CD4-positive, alpha-beta memory T cell (primary cell): ENCODE data around the gene ATXN7L1. TPM values are rescaled to one million over a fixed set of nuclear protein-coding genes. Genes with fewer than 3 reads are reported as not detected.

Experiments used
- CTCF ChIA-PET: fragments of 350-600 bp; sonication (Branson Sonifier 250); formaldehyde crosslinking; loops from one replicate; lab custom pipeline; 2021; ENCODE audit warnings: inconsistent platforms; ENCODE audit not compliant: partially characterized antibody; lab: Charles Lee
- POLR2A ChIA-PET: fragments of 350-600 bp; sonication (Branson Sonifier 250); formaldehyde crosslinking; loops from one replicate; lab custom pipeline; 2021; ENCODE audit not compliant: partially characterized antibody; lab: Charles Lee
- DNase-seq, 5 donors: peaks; one replicate each; pipeline versions ENCODE4 v3.0.0 to v3.0.0-alpha.2; 2020 to 2022; ENCODE audit warnings: mixed read lengths in 1 of 5
- H3K27ac ChIP-seq: one replicate; pipeline ENCODE4 v1.7.0; 2013; ENCODE audit warnings: low read depth, low read length
- H3K27me3 ChIP-seq: 2 replicates; pipeline ENCODE4 v1.7.0; 2013; ENCODE audit warnings: mild to moderate bottlenecking, low read length, moderate library complexity; ENCODE audit not compliant: insufficient read depth
- H3K36me3 ChIP-seq: 2 replicates; pipeline ENCODE4 v1.7.0; 2013; ENCODE audit warnings: mild to moderate bottlenecking, low read length, moderate library complexity; ENCODE audit not compliant: insufficient read depth
- H3K4me1 ChIP-seq: 2 replicates; pipeline ENCODE4 v1.7.0; 2013; ENCODE audit warnings: mild to moderate bottlenecking, low read length, moderate library complexity; ENCODE audit not compliant: insufficient read depth
- H3K4me3 ChIP-seq, 2 donors: one replicate each; pipeline ENCODE4 v1.7.0; 2013; ENCODE audit warnings: low read length in 2 of 2, mild to moderate bottlenecking in 1 of 2
- H3K9me3 ChIP-seq, 2 donors: one replicate each; pipeline ENCODE4 v1.7.0; 2013; ENCODE audit warnings: low read length in 2 of 2, control low read depth in 1 of 2; ENCODE audit not compliant: control insufficient read depth in 1 of 2
- H3K27ac Mint-ChIP-seq, 7 donors: one replicate each; pipeline ENCODE4 v1.8.0; 2020 to 2021; ENCODE audit warnings: mixed read lengths in 7 of 7, mild to moderate bottlenecking in 6 of 7, inconsistent platforms in 3 of 7, moderate library complexity in 3 of 7
- H3K27me3 Mint-ChIP-seq, 2 donors: one replicate each; pipeline ENCODE4 v1.8.0; 2020 to 2021; ENCODE audit warnings: mixed read lengths in 2 of 2
- H3K36me3 Mint-ChIP-seq, 2 donors: one replicate each; pipeline ENCODE4 v1.8.0; 2020 to 2021; ENCODE audit warnings: mixed read lengths in 2 of 2, inconsistent platforms in 1 of 2, mild to moderate bottlenecking in 1 of 2
- H3K4me1 Mint-ChIP-seq, 4 donors: one replicate each; pipeline ENCODE4 v1.8.0; 2020 to 2021; ENCODE audit warnings: mixed read lengths in 4 of 4, mild to moderate bottlenecking in 1 of 4
- H3K4me3 Mint-ChIP-seq, 8 donors: one replicate each; pipeline ENCODE4 v1.8.0; 2020 to 2021; ENCODE audit warnings: mixed read lengths in 8 of 8, mild to moderate bottlenecking in 7 of 8, moderate library complexity in 6 of 8, inconsistent platforms in 3 of 8
- H3K9me3 Mint-ChIP-seq, 8 donors: one replicate each; pipeline ENCODE4 v1.8.0; 2020 to 2021; ENCODE audit warnings: mixed read lengths in 8 of 8, mild to moderate bottlenecking in 5 of 8, inconsistent platforms in 3 of 8, moderate library complexity in 1 of 8
- intact Hi-C: fragments of 100-400 bp; cut with micrococcal nuclease; formaldehyde crosslinking; loops from one replicate; pipeline ENCODE4 v1.15.1; 2023
- polyA plus RNA-seq, 2 donors: library from polyadenylated mRNA; unstranded; fragments of 300-500 nt; fragmentation: Illumina TruSeq; gene quantifications; one replicate each; pipeline ENCODE4 v1.2.3, GENCODE V29; 2021
- total RNA-seq, 2 experiments: library from RNA; stranded (reverse); gene quantifications; one replicate each; pipeline ENCODE4 v1.2.3, GENCODE V29; 2021

Gene ATXN7L1
- total and polyA plus RNA-seq, 4 experiments from 2014 or later = 8.7 to 62.2 (median 42.6) TPM

DNA sequence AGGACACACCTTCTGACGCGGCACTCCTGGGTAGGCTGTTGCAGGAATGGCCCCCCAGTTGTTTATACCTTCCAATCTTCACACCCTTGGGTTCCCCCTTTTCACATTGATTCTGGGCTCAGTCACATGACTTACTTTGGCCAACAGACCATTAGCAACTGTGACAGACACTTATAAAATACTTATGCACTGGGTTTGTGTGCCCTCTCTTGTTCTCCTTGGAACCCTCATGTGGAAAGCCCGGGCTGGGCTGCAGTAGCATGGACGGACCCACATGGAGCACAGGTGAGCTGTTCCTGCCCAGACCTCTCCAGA is 69.0 kb downstream of the ATXN7L1 start:
- no peaks in the 10 kb centered on the region for H3K36me3 Mint-ChIP-seq
- H3K27me3 Mint-ChIP-seq = no peaks in the 10 kb centered on the region
- H3K9me3 Mint-ChIP-seq = peaks cover 0 to 1% (median 0%) of the 10 kb centered on the region in 8 donors
- H3K36me3 ChIP-seq = no peaks in the 10 kb centered on the region
- no peak overlapping the region for H3K27ac ChIP-seq
- POLR2A ChIA-PET = interaction anchor here (1.1 to 5.7 kb wide), 6 partner anchors 42 to 215 kb away, joined by 3 to 53 read pairs (median 7); partner anchors contain the start of gene ATXN7L1
- DNase-seq = no peak
- peaks cover 45 to 65% (median 56%) of the 10 kb centered on the region in 4 donors for H3K4me1 Mint-ChIP-seq
- H3K4me1 ChIP-seq = peaks cover 56% of the 10 kb centered on the region
- intact Hi-C loops = loop anchor here (2.0 to 5.0 kb wide), 2 partner anchors 15 to 115 kb away; no protein-coding TSS in a partner anchor
- peak overlapping the region in 2 of 8 donors; percentile 9 to 25 for H3K4me3 Mint-ChIP-seq
- CTCF ChIA-PET = interaction anchor here (1.1 to 3.8 kb wide), 4 partner anchors 11 to 150 kb away, joined by 5 to 20 read pairs (median 6); partner anchors contain the start of gene ATXN7L1
- H3K4me3 ChIP-seq = no peak overlapping the region
- H3K27me3 ChIP-seq = no peaks in the 10 kb centered on the region
- H3K27ac Mint-ChIP-seq = peak overlapping the region in 5 of 7 donors; percentile 23 to 84 (median 52)
- no peaks in the 10 kb centered on the region for H3K9me3 ChIP-seq

DNA sequence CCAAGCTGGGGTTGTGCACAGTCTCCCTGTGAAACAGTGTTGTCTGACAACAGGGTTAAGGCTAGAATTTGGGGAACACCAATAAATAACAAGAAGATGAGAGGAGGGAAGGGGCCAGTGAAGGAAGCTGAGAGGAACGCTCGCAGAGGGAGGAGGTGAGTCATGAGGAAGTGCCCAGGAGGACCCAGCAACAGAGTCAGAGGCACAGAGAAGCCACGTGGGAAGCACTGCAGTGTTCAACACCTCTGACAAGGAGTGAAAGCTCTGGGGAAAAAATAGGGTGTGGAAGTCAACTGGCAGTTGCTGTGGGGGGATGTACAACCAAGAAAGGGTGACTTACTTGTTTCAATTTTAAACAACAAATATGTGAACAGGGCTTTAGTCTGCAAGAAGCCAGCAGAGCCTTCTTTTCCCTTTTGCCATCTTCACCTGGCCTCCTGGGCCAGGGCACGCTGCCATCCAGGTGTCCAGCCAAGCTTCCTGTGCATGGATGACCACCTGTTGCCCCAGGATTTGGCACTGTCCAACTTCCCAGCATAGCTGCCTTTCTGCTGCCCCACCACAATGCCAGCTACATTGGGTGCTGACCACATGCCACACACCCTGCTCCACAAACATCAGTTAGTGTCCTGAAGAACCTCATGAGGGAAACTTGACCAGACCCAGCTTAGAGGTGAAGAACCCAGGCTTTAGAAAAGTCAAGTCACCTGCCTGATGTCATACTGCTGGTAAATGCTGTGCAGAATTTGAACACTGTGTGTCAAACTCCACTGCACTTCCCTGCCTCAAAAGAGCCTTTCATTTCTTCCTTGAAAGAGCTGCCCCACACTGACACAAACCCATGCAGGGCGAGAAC is 69.6 kb downstream of the ATXN7L1 start:
- H3K4me3 ChIP-seq = no peak overlapping the region
- ChIA-PET POLR2A (interaction anchor here (1.1 to 5.7 kb wide), 8 partner anchors 8 to 216 kb away, joined by 3 to 53 read pairs (median 4); partner anchors contain the start of gene ATXN7L1), CTCF (interaction anchor here (0.6 to 3.8 kb wide), 9 partner anchors 10 to 358 kb away, joined by 3 to 20 read pairs (median 5); partner anchors contain the start of gene ATXN7L1)
- H3K36me3 Mint-ChIP-seq = no peaks in the 10 kb centered on the region
- no peaks in the 10 kb centered on the region for H3K9me3 ChIP-seq
- peak overlapping the region in 7 of 8 donors; percentile 19 to 76 (median 37) for H3K4me3 Mint-ChIP-seq
- no peaks in the 10 kb centered on the region for H3K36me3 ChIP-seq
- no peak overlapping the region for H3K27ac ChIP-seq
- H3K27me3 Mint-ChIP-seq = no peaks in the 10 kb centered on the region
- peaks cover 56% of the 10 kb centered on the region for H3K4me1 ChIP-seq
- intact Hi-C loops = loop anchor here (2.0 to 5.0 kb wide), 2 partner anchors 16 to 115 kb away; no protein-coding TSS in a partner anchor
- peak overlapping the region; percentile 12 to 84 (median 70) for H3K27ac Mint-ChIP-seq
- DNase-seq = peak in 4 of 5 donors; percentile 11 to 67 (median 29)
- H3K27me3 ChIP-seq = no peaks in the 10 kb centered on the region
- peaks cover 45 to 65% (median 55%) of the 10 kb centered on the region in 4 donors for H3K4me1 Mint-ChIP-seq
- peaks cover 0 to 1% (median 0%) of the 10 kb centered on the region in 8 donors for H3K9me3 Mint-ChIP-seq

DNA sequence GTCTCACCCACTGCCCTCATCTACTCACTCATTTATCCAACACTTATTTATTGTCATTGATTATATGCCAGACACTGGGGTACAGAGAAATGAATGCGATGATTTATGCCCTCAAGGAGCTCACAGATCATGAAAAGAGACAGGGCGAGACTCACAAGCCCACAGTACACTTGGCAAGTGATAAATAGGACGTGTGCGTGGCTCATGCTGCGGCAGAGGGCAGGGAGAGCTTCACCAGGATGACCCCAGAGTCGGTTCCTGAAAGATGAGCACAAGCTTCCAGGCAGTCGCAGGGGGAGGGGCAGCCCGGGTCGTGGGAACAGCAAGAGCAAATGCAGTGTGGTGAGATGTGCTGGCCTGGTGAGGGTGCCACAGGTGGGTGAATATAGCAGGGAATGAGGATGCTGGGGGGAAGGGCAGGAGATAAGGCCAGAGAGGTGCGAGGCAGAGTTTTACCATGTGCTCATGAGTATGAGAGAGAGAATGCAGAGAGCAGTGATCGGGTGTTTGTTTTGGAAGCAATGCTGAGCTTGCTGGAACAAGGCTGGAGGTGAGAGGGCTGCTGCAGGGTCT is 70.9 kb downstream of the ATXN7L1 start:
- Histone ChIP-seq H3K27ac (no peak overlapping the region), H3K4me3 (no peak overlapping the region), H3K36me3 (no peaks in the 10 kb centered on the region), H3K27me3 (no peaks in the 10 kb centered on the region), H3K4me1 (peaks cover 56% of the 10 kb centered on the region), H3K9me3 (no peaks in the 10 kb centered on the region)
- Mint-ChIP-seq H3K27me3 (no peaks in the 10 kb centered on the region), H3K36me3 (no peaks in the 10 kb centered on the region), H3K4me3 (no peak overlapping the region), H3K4me1 (peaks cover 47 to 67% (median 55%) of the 10 kb centered on the region in 4 donors), H3K9me3 (peaks cover 0 to 1% (median 0%) of the 10 kb centered on the region in 8 donors), H3K27ac (peak overlapping the region in 1 of 7 donors; percentile 22)
- POLR2A ChIA-PET = interaction anchor here (1.2 to 5.7 kb wide), 4 partner anchors 9 to 72 kb away, joined by 3 to 53 read pairs (median 6); partner anchors contain the start of gene ATXN7L1
- CTCF ChIA-PET = interaction anchor here (1.2 to 2.4 kb wide), 5 partner anchors 16 to 236 kb away, joined by 3 to 6 read pairs (median 3); no protein-coding TSS in a partner anchor
- intact Hi-C loops = loop anchor here (2.0 to 5.0 kb wide), 2 partner anchors 17 to 113 kb away; no protein-coding TSS in a partner anchor
- DNase-seq = no peak

DNA sequence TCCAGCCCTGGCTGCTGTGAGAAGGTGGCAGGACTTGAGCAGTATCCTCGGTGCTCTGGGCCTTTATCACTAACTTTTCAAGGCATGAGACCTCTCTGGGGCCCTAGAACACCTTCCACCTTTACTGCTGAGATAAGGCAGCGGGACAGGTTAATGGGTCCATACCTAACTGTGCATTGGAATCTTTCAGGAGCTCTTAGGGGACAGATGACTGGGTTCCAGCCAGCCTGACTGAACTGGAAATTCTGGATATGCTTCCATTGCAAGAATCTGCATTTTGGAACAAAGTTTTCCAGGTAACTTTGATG is 73.0 kb downstream of the ATXN7L1 start:
- intact Hi-C loops = no loop called here
- ChIA-PET CTCF (interaction anchor here (1.5 kb wide), 1 partner anchor 207 kb away, joined by 4 read pairs; no protein-coding TSS in a partner anchor), POLR2A (interaction anchor here (0.6 to 1.6 kb wide), 2 partner anchors 19 to 68 kb away, joined by 3 read pairs; no protein-coding TSS in a partner anchor)
- Mint-ChIP-seq H3K4me3 (no peak overlapping the region), H3K4me1 (peaks cover 34 to 61% (median 45%) of the 10 kb centered on the region in 4 donors), H3K27me3 (no peaks in the 10 kb centered on the region), H3K27ac (no peak overlapping the region), H3K36me3 (no peaks in the 10 kb centered on the region), H3K9me3 (no peaks in the 10 kb centered on the region)
- Histone ChIP-seq H3K4me1 (peaks cover 47% of the 10 kb centered on the region), H3K4me3 (no peak overlapping the region), H3K27ac (no peak overlapping the region), H3K27me3 (no peaks in the 10 kb centered on the region), H3K9me3 (no peaks in the 10 kb centered on the region), H3K36me3 (no peaks in the 10 kb centered on the region)
- no peak for DNase-seq

DNA sequence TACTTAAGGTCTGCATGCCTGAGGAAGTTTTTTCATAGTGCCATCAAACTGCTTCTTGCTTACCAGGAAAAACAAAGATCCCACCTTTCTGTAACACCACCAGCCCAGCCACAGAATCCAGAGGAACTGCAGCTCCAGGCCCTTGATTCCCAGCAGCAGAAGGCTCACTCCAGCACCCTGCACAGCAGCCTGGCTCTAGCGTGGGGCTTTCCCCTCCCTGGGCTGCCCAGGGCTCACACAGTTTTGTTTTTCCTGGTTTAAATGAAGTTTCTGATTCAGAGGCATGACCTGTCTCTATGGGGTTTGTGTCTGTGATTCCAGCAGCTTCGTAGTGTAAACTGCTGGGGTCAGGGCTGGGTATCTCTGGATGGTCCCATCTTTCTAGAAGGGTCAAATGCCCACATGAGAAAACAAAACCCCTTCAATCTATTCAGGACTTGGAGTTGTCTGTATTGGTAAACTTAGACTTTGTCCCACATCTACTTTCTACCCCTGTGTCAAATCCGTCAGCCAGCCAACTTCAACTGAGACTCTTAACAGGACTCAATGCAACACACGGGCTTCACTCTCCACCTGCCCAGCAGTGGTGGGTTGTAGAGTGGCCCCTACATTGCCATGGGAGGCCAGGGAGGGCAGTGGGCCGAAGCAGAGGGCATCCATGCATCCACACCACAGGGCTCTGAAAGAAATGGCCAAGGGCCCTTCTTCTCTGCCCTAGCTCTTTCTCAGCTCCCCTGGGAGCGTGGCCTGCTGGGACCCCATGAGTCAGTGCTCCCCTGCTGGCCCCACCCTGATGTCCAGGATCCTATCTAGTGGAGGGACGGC is 73.6 kb downstream of the ATXN7L1 start:
- Mint-ChIP-seq H3K9me3 (no peaks in the 10 kb centered on the region), H3K4me1 (peaks cover 34 to 55% (median 42%) of the 10 kb centered on the region in 4 donors), H3K36me3 (no peaks in the 10 kb centered on the region), H3K27me3 (no peaks in the 10 kb centered on the region), H3K27ac (peak overlapping the region in 3 of 7 donors; percentile 13 to 48 (median 33)), H3K4me3 (no peak overlapping the region)
- CTCF ChIA-PET = no interaction called here
- Histone ChIP-seq H3K36me3 (no peaks in the 10 kb centered on the region), H3K27ac (no peak overlapping the region), H3K4me3 (no peak overlapping the region), H3K27me3 (no peaks in the 10 kb centered on the region), H3K9me3 (no peaks in the 10 kb centered on the region), H3K4me1 (peaks cover 42% of the 10 kb centered on the region)
- POLR2A ChIA-PET = interaction anchor here (0.6 to 1.6 kb wide), 3 partner anchors 20 to 309 kb away, joined by 3 read pairs; partner anchors contain the start of gene SYPL1
- no peak for DNase-seq
- intact Hi-C loops = no loop called here

DNA sequence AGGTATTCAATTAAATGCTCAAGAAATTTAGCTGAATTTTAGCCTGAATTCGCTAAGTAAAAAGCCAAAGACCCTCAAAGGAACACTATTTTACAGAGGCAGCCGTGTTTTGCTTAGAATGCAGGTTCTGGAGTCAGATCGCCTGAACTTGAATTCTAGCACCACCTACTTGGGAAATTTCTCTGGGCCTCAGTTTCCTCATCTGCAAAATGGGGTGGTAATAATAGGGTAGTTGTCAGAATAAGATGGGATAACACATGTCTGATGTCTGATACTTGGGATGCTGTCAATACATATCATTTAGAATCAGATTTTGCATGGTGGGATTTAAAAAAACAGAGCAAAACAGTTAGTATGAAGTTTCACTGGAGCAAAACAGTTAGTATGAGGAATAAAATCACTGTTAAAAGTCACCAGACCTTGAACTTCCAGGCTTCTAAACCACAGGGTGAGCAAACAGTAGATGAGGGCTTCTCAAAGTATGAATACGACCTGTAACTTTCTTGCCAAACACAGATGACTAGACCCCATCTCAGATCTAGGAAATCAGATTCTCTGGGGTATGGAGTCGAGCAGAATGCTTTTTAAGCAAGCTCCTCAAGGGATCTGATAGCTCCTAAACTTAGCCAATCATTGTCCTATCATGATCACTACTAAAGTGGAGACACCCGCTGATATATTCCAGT is 75.4 kb downstream of the ATXN7L1 start:
- Mint-ChIP-seq H3K36me3 (no peaks in the 10 kb centered on the region), H3K27me3 (no peaks in the 10 kb centered on the region), H3K9me3 (no peaks in the 10 kb centered on the region), H3K4me1 (peaks cover 17 to 37% (median 26%) of the 10 kb centered on the region in 4 donors), H3K27ac (peak overlapping the region in 2 of 7 donors; percentile 2 to 74), H3K4me3 (no peak overlapping the region)
- DNase-seq = no peak
- Histone ChIP-seq H3K27ac (no peak overlapping the region), H3K4me3 (no peak overlapping the region), H3K4me1 (peaks cover 24% of the 10 kb centered on the region), H3K27me3 (no peaks in the 10 kb centered on the region), H3K36me3 (no peaks in the 10 kb centered on the region), H3K9me3 (no peaks in the 10 kb centered on the region)
- POLR2A ChIA-PET = interaction anchor here (1.3 kb wide), 1 partner anchor 8 kb away, joined by 5 read pairs; no protein-coding TSS in a partner anchor
- CTCF ChIA-PET = interaction anchor here (1.0 kb wide), 1 partner anchor 63 kb away, joined by 3 read pairs; no protein-coding TSS in a partner anchor
- intact Hi-C loops = no loop called here
